Activated CD8-positive, alpha-beta T cell treated with anti-CD3 and anti-CD28 coated beads for 36 hours (primary cell): ENCODE measurements around the gene MRPS12. TPM values are rescaled to one million over a fixed set of nuclear protein-coding genes. Genes with fewer than 3 reads are reported as not detected.
A peak's percentile ranks its signal among the peaks of the same experiment; 100 is the strongest.

Experiments
- ATAC-seq: fragments of 200-7000 bp; cut with Tn5 transposase; one replicate; pipeline ENCODE4 v1.10.0; 2021; ENCODE audit warnings: mild to moderate bottlenecking, moderate library complexity
- CTCF ChIA-PET: fragments of 350-600 bp; sonication (Branson Sonifier 250); formaldehyde crosslinking; loops from one replicate; lab custom pipeline; 2021; ENCODE audit warnings: antibody characterized with exemption; lab: Charles Lee
- POLR2A ChIA-PET: fragments of 350-600 bp; sonication (Branson Sonifier 250); formaldehyde crosslinking; loops from one replicate; lab custom pipeline; 2021; ENCODE audit warnings: antibody characterized with exemption; lab: Charles Lee
- DNase-seq: peaks from one replicate; pipeline ENCODE4 v3.0.0-alpha.2; 2020
- H3K27ac Mint-ChIP-seq: one replicate; pipeline ENCODE4 v1.8.0; 2021; ENCODE audit warnings: mild to moderate bottlenecking, mixed read lengths
- H3K27me3 Mint-ChIP-seq: one replicate; pipeline ENCODE4 v1.8.0; 2021; ENCODE audit warnings: mixed read lengths
- H3K36me3 Mint-ChIP-seq: one replicate; pipeline ENCODE4 v1.8.0; 2021; ENCODE audit warnings: low read depth, mixed read lengths
- H3K4me1 Mint-ChIP-seq: one replicate; pipeline ENCODE4 v1.8.0; 2021; ENCODE audit warnings: low read depth, mixed read lengths
- H3K4me3 Mint-ChIP-seq: one replicate; pipeline ENCODE4 v1.8.0; 2021; ENCODE audit warnings: mild to moderate bottlenecking, moderate library complexity, mixed read lengths
- H3K9me3 Mint-ChIP-seq: one replicate; pipeline ENCODE4 v1.8.0; 2021; ENCODE audit warnings: mixed read lengths
- CTCF ChIP-seq: fragments of 200-600 bp; IDR thresholded peaks from one replicate; pipeline ENCODE4 v1.8.0; 2022; ENCODE audit warnings: antibody characterized with exemption, mild to moderate bottlenecking
- intact Hi-C: fragments of 100-400 bp; cut with micrococcal nuclease; formaldehyde crosslinking; loops from one replicate; pipeline ENCODE4 v1.10.0; 2022
- total RNA-seq, 2 experiments: library from RNA; stranded (reverse); gene quantifications; one replicate each; pipeline ENCODE4 v1.2.3, GENCODE V29; 2021

Gene MRPS12
- total RNA-seq, 2 experiments from 2014 or later = 80.1 to 81.2 TPM

- H3K36me3 Mint-ChIP-seq = peaks cover 34% of the 10 kb centered on the region
- peaks cover 26% of the 10 kb centered on the region for H3K4me1 Mint-ChIP-seq
- H3K9me3 Mint-ChIP-seq = no peaks in the 10 kb centered on the region
- H3K27ac Mint-ChIP-seq = peak overlapping the region; percentile 57
- DNase-seq (no peak), ATAC-seq (no peak)
- ChIA-PET POLR2A (no interaction called here), CTCF (interaction anchor here (1.4 kb wide), 1 partner anchor 23 kb away, joined by 5 read pairs; the partner anchor contains the start of genes MRPS12 and SARS2)
- no peak overlapping the region for H3K4me3 Mint-ChIP-seq
- TF ChIP-seq CTCF = no peak
- no peaks in the 10 kb centered on the region for H3K27me3 Mint-ChIP-seq
- intact Hi-C loops = no loop called here
These were observed 23.1 kb upstream of the MRPS12 start for GRCh38 chr19:38907670-38908069.

GRCh38 chr19:38908911-38909310 is 21.8 kb upstream of the MRPS12 start:
- peak overlapping the region; percentile 68 for H3K27ac Mint-ChIP-seq
- no peak overlapping the region for H3K4me3 Mint-ChIP-seq
- no peaks in the 10 kb centered on the region for H3K27me3 Mint-ChIP-seq
- intact Hi-C loops = no loop called here
- TF ChIP-seq CTCF = no peak
- ATAC-seq (peak; percentile 35), DNase-seq (peak; percentile 26)
- H3K9me3 Mint-ChIP-seq = no peaks in the 10 kb centered on the region
- ChIA-PET POLR2A (interaction anchor here (0.6 kb wide), 1 partner anchor 267 kb away, joined by 3 read pairs; no protein-coding TSS in a partner anchor), CTCF (interaction anchor here (1.1 kb wide), 1 partner anchor 21 kb away, joined by 4 read pairs; no protein-coding TSS in a partner anchor)
- H3K36me3 Mint-ChIP-seq = peaks cover 31% of the 10 kb centered on the region
- H3K4me1 Mint-ChIP-seq = peaks cover 30% of the 10 kb centered on the region

GRCh38 chr19:38910488-38910887 is 20.3 kb upstream of the MRPS12 start:
- Mint-ChIP-seq H3K9me3 (no peaks in the 10 kb centered on the region), H3K36me3 (peaks cover 25% of the 10 kb centered on the region), H3K4me1 (peaks cover 26% of the 10 kb centered on the region), H3K4me3 (no peak overlapping the region), H3K27ac (no peak overlapping the region), H3K27me3 (no peaks in the 10 kb centered on the region)
- ChIA-PET CTCF (no interaction called here), POLR2A (no interaction called here)
- DNase-seq (no peak), ATAC-seq (no peak)
- intact Hi-C loops = no loop called here
- no peak for TF ChIP-seq CTCF

GRCh38 chr19:38911388-38912001 is 19.2 kb upstream of the MRPS12 start:
- ATAC-seq (no peak), DNase-seq (no peak)
- no peak overlapping the region for H3K4me3 Mint-ChIP-seq
- intact Hi-C loops = no loop called here
- no peak for TF ChIP-seq CTCF
- H3K27me3 Mint-ChIP-seq = no peaks in the 10 kb centered on the region
- peaks cover 26% of the 10 kb centered on the region for H3K4me1 Mint-ChIP-seq
- H3K27ac Mint-ChIP-seq = no peak overlapping the region
- CTCF ChIA-PET = no interaction called here
- POLR2A ChIA-PET = interaction anchor here (1.5 kb wide), 1 partner anchor 11 kb away, joined by 6 read pairs; the partner anchor contains the start of gene NFKBIB
- H3K9me3 Mint-ChIP-seq = no peaks in the 10 kb centered on the region
- peaks cover 23% of the 10 kb centered on the region for H3K36me3 Mint-ChIP-seq
